GM10266 (cell line): Measurements from ENCODE around the gene BABAM2.

Experiments used
- DNase-seq: peaks from one replicate; pipeline ENCODE4 v3.0.0; 2012; ENCODE audit errors: extremely low spot score
- CTCF ChIP-seq: IDR thresholded peaks from 2 replicates; pipeline ENCODE4 v1.5.1; 2012; ENCODE audit warnings: mild to moderate bottlenecking, low read depth; ENCODE audit not compliant: control insufficient read depth, insufficient read depth; ENCODE audit errors: missing control alignments

The BABAM2 gene

GRCh38 chr2:28336982-28337627 lies 446.6 kb downstream of the BABAM2 start:
- DNase-seq: no peak
- TF ChIP-seq CTCF: no peak

GRCh38 chr2:28338046-28338817 lies 447.7 kb downstream of the BABAM2 start:
- no peak for DNase-seq
- no peak for TF ChIP-seq CTCF

- TF ChIP-seq CTCF: no peak
- DNase-seq: no peak
These were observed 448.3 kb downstream of the BABAM2 start for GRCh38 chr2:28338831-28339321.

GRCh38 chr2:28339516-28340175 lies 449.1 kb downstream of the BABAM2 start:
- no peak for TF ChIP-seq CTCF
- no peak for DNase-seq

- no peak for DNase-seq
- TF ChIP-seq CTCF: no peak
These were observed 450.0 kb downstream of the BABAM2 start for GRCh38 chr2:28340312-28341202.

GRCh38 chr2:28341208-28341891 lies 450.8 kb downstream of the BABAM2 start:
- no peak for TF ChIP-seq CTCF
- no peak for DNase-seq
